GM12878 (cell line): Measurements from ENCODE around the gene DEF6. TPM values are rescaled to one million over a fixed set of nuclear protein-coding genes. Genes with fewer than 3 reads are reported as not detected.

ENCODE experiments used
- ATAC-seq: fragments of 200-7000 bp; cut with Tn5 transposase; 3 replicates; pipeline ENCODE4 v1.9.1; 2020; ENCODE audit warnings: mild to moderate bottlenecking, moderate library complexity
- BruUV-seq: library from RNA; stranded (reverse); fragments of 400-500 nt; replicated peaks from 2 replicates; lab custom pipeline; 2021; lab: Mats Ljungman, UMichigan
- CTCF ChIA-PET: fragments of 300-600 bp; sonication (Branson Sonifier 250); formaldehyde crosslinking; extraction: SDS; loops from one replicate; lab custom pipeline; 2021; ENCODE audit warnings: inconsistent platforms; lab: Yijun Ruan, JAX
- POLR2A ChIA-PET: fragments of 350-600 bp; formaldehyde crosslinking; extraction: SDS; loops from one replicate; lab custom pipeline; 2021; ENCODE audit warnings: inconsistent platforms; lab: Charles Lee
- RAD21 ChIA-PET: fragments of 300-600 bp; sonication (Branson Sonifier 250); formaldehyde crosslinking; loops from one replicate; lab custom pipeline; 2023; ENCODE audit warnings: antibody characterized with exemption; ENCODE audit not compliant: unreplicated experiment; lab: Charles Lee
- SMC1A ChIA-PET: fragments of 300-600 bp; sonication (Branson Sonifier 250); formaldehyde crosslinking; loops from one replicate; lab custom pipeline; 2023; ENCODE audit not compliant: unreplicated experiment, uncharacterized antibody; lab: Charles Lee
- DNase-seq: peaks from one replicate; pipeline ENCODE4 v3.0.0-alpha.2; 2011; ENCODE audit warnings: low read depth, low spot score
- FAIRE-seq: peaks from 3 replicates; lab custom pipeline; 2011; peaks lifted over from hg19 to GRCh38; lab: Jason Lieb, UNC
- H2AFZ ChIP-seq: 2 replicates; pipeline ENCODE4 v1.6.0; 2011; ENCODE audit warnings: low read depth, low read length, control low read depth; ENCODE audit not compliant: control insufficient read depth
- H3K27ac ChIP-seq: 2 replicates; pipeline ENCODE4 v1.5.1; 2011; ENCODE audit warnings: control low read depth; ENCODE audit not compliant: control insufficient read depth, insufficient read depth
- H3K27me3 ChIP-seq, 2 experiments: replicated peaks in 1 of 2; 2 replicates each; pipeline versions ENCODE4 v1.6.0 to v1.6.1; 2011; ENCODE audit warnings: low read length in 1 of 2; ENCODE audit not compliant: control insufficient read depth in 2 of 2, insufficient read depth in 2 of 2
- H3K36me3 ChIP-seq, 2 experiments: 2 replicates each; pipeline ENCODE4 v1.5.1; 2011; ENCODE audit warnings: low read length in 1 of 2; ENCODE audit not compliant: control insufficient read depth in 2 of 2, insufficient read depth in 2 of 2
- H3K4me1 ChIP-seq: 2 replicates; pipeline ENCODE4 v1.6.1; 2011; ENCODE audit warnings: mild to moderate bottlenecking, low read length, moderate library complexity, mixed read lengths; ENCODE audit not compliant: control insufficient read depth, insufficient read depth
- H3K4me2 ChIP-seq: 2 replicates; pipeline ENCODE4 v1.6.0; 2011; ENCODE audit warnings: control low read depth; ENCODE audit not compliant: control insufficient read depth, insufficient read depth
- H3K4me3 ChIP-seq: fragments of 200-600 bp; sonication (generic); 2 replicates; pipeline ENCODE4 v1.5.1; 2016
- H3K79me2 ChIP-seq: 2 replicates; pipeline ENCODE4 v1.6.0; 2011; ENCODE audit warnings: low read length; ENCODE audit not compliant: control insufficient read depth, insufficient read depth
- H3K9ac ChIP-seq: 2 replicates; pipeline ENCODE4 v1.8.0; 2011; ENCODE audit warnings: low read length, control low read depth, mixed read lengths; ENCODE audit not compliant: control insufficient read depth, insufficient read depth
- H3K9me3 ChIP-seq: replicated peaks from 3 replicates; pipeline ENCODE4 v1.5.1; 2011; ENCODE audit warnings: mild to moderate bottlenecking, low read length; ENCODE audit not compliant: control insufficient read depth, insufficient read depth
- H4K20me1 ChIP-seq: 2 replicates; pipeline ENCODE4 v1.6.0; 2011; ENCODE audit not compliant: control insufficient read depth, insufficient read depth
- IRF5 ChIP-seq: fragments of 450-650 bp; IDR thresholded peaks from 2 replicates; pipeline ENCODE4 v1.6.1; 2017; ENCODE audit warnings: borderline replicate concordance
- NR2F1 ChIP-seq: fragments of 450-650 bp; conservative IDR thresholded peaks from 2 replicates; pipeline ENCODE4 v1.6.1; 2017; ENCODE audit warnings: mild to moderate bottlenecking
- NRF1 ChIP-seq: conservative IDR thresholded peaks from 2 replicates; pipeline ENCODE4 v1.6.1; 2011; ENCODE audit warnings: mild to moderate bottlenecking, low read depth, low read length, improper control_type of control experiment
- POLR2AphosphoS5 ChIP-seq: IDR thresholded peaks from 2 replicates; pipeline ENCODE4 v1.6.1; 2011; ENCODE audit warnings: mild to moderate bottlenecking, low read length, inconsistent platforms
- REST ChIP-seq: IDR thresholded peaks from 2 replicates; pipeline ENCODE4 v1.6.1; 2012; ENCODE audit warnings: mild to moderate bottlenecking, low read depth, low read length
- SKIL ChIP-seq: fragments of 450-650 bp; IDR thresholded peaks from 2 replicates; pipeline ENCODE4 v1.6.1; 2017; ENCODE audit warnings: mild to moderate bottlenecking, low read depth, inconsistent platforms; ENCODE audit not compliant: poor library complexity, severe bottlenecking
- YY1 ChIP-seq: IDR thresholded peaks from 2 replicates; pipeline ENCODE4 v1.6.1; 2011; ENCODE audit warnings: low read depth, mild to moderate bottlenecking, low read length
- ZBTB33 ChIP-seq: fragments of 450-650 bp; IDR thresholded peaks from 2 replicates; pipeline ENCODE4 v1.6.1; 2017; ENCODE audit warnings: mild to moderate bottlenecking
- ZNF622 ChIP-seq: fragments of 450-650 bp; IDR thresholded peaks from 2 replicates; pipeline ENCODE4 v1.6.1; 2017; ENCODE audit warnings: mild to moderate bottlenecking, inconsistent platforms
- WGBS: methylation state at CpG from one replicate; pipeline ENCODE4 v1.1.6; 2016; ENCODE audit warnings: low lambda C conversion rate; ENCODE audit not compliant: insufficient replicate concordance, insufficient coverage; ENCODE audit errors: missing lambda C conversion rate; 5-methylcytosine and 5-hydroxymethylcytosine counted together
- in situ Hi-C: fragments of 300-500 bp; cut with MboI; formaldehyde crosslinking; loops from 9 replicates; pipeline ENCODE4 v1.14.3; 2018; ENCODE audit warnings: mixed read lengths
- intact Hi-C: fragments of 100-400 bp; cut with micrococcal nuclease; formaldehyde crosslinking; loops from one replicate; pipeline ENCODE4 v1.14.2; 2022; ENCODE audit not compliant: unreplicated experiment
- polyA plus RNA-seq, 11 experiments: library from polyadenylated mRNA; depleted of rRNA in 4 of 11; unstranded in 6 of 11; stranded (reverse) in 5 of 11; fragments of >200 nt; fragmentation: Nextera tagmentation in 4 of 11; fragmentation: Illumina TruSeq in 1 of 11; extraction: Ambion mirVana in 4 of 11; extraction: Trizol in 1 of 11; gene quantifications; 1 replicate in 1 of 11; 2 replicates in 10 of 11; pipeline versions ENCODE4 v1.2.1 to v1.2.3, GENCODE V29; 2011 to 2016; ENCODE audit warnings: inconsistent platforms in 2 of 11, missing spikeins in 2 of 11, low read depth in 1 of 11
- total RNA-seq, 4 experiments: library from RNA; depleted of rRNA in 3 of 4; stranded (reverse); fragments of >200 nt in 3 of 4; fragmentation: Illumina TruSeq in 1 of 4; extraction: Trizol in 1 of 4; gene quantifications; 2 replicates each; pipeline versions ENCODE4 v1.2.1 to v1.2.3, GENCODE V29; 2013 to 2021

DEF6 gene
- total and polyA plus RNA-seq, 10 of the 15 experiments (the other 5 are each of a cell fraction or from before 2014, with no cell fraction given), result 3.3 to 69.5 (median 48.8) TPM

- no peak for TF ChIP-seq ZBTB33
- TF ChIP-seq SKIL, result no peak
- no peak for TF ChIP-seq IRF5
Observed at GRCh38 chr6:35280903-35281302, 16.7 kb upstream of the DEF6 start (continued).

DNA sequence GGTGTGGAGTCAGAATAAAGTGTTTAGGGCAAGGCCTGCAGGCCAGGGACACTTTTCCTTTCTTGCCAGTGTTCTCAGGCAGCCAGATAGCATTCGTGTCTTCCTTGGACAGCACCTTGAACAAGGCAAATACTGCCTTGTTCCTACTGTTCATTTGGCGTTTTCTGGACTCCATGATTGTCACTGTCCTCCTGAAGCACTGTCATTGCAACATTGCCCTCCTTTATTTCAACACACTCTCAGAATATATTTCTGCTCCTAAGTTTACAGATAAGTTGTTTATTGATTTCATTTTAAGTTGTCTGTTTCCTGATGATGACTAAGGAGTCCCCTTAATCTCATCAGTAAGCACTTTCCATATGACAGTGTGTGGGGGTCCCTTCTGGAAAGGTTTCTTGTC lies 15.1 kb upstream of the DEF6 start:
- WGBS, result 74% methylated on average over 2 of the region's 2 CpGs
- intact Hi-C loops, result no loop called here
- POLR2A ChIA-PET, result no interaction called here
- TF ChIP-seq NR2F1, result no peak
- TF ChIP-seq YY1, result no peak
- TF ChIP-seq POLR2AphosphoS5, result no peak
- no peak for TF ChIP-seq REST
- no peak for TF ChIP-seq ZBTB33
- TF ChIP-seq NRF1, result no peak
- no peak for TF ChIP-seq ZNF622

More for the DNA sequence above, 15.1 kb upstream of the DEF6 start:
- H3K4me1 ChIP-seq, result no peaks in the 10 kb centered on the region
- ChIA-PET CTCF (interaction anchor here (0.9 kb wide), 1 partner anchor 77 kb away, joined by 3 read pairs; no protein-coding TSS in a partner anchor), SMC1A (no interaction called here), RAD21 (no interaction called here)
- no peak for ATAC-seq
- H4K20me1 ChIP-seq, result no peaks in the 10 kb centered on the region
- no peak overlapping the region for H3K27ac ChIP-seq
- peaks cover 5 to 15% of the 10 kb centered on the region in 2 experiments; a peak in 3 of 4 replicates for H3K36me3 ChIP-seq
- FAIRE-seq, result no peak
- H3K9me3 ChIP-seq, result no peaks in the 10 kb centered on the region
- no peak for DNase-seq
- no TSS peak for BruUV-seq
- H2AFZ ChIP-seq, result no peak overlapping the region
- H3K4me3 ChIP-seq, result no peak overlapping the region
- in situ Hi-C loops, result no loop called here
- H3K4me2 ChIP-seq, result no peak overlapping the region
- H3K27me3 ChIP-seq, result no peaks in the 10 kb centered on the region
- H3K9ac ChIP-seq, result no peak overlapping the region
- no peaks in the 10 kb centered on the region for H3K79me2 ChIP-seq
